Ishikawa (cell line): ENCODE data around the gene VEGFA.

Experiments used
- EP300 ChIP-seq: IDR thresholded peaks from 2 replicates; pipeline ENCODE4 v1.6.1; 2012; ENCODE audit warnings: borderline replicate concordance
- MAX ChIP-seq: IDR thresholded peaks from 2 replicates; pipeline ENCODE4 v1.6.1; 2012
- TAF1 ChIP-seq: IDR thresholded peaks from 2 replicates; pipeline ENCODE4 v1.6.1; 2012; ENCODE audit warnings: low read depth, mild to moderate bottlenecking
- TF ChIP-seq, protein P1 (sequence below): IDR thresholded peaks from 2 replicates; pipeline ENCODE4 v1.6.1; 2012; ENCODE audit warnings: low read depth, mild to moderate bottlenecking

GRCh38 chr6:43764772-43765171 lies 5.2 kb upstream of the VEGFA start:
- TF ChIP-seq EP300 (no peak), TAF1 (no peak), MAX (no peak)
- TF ChIP-seq, protein P1, sequence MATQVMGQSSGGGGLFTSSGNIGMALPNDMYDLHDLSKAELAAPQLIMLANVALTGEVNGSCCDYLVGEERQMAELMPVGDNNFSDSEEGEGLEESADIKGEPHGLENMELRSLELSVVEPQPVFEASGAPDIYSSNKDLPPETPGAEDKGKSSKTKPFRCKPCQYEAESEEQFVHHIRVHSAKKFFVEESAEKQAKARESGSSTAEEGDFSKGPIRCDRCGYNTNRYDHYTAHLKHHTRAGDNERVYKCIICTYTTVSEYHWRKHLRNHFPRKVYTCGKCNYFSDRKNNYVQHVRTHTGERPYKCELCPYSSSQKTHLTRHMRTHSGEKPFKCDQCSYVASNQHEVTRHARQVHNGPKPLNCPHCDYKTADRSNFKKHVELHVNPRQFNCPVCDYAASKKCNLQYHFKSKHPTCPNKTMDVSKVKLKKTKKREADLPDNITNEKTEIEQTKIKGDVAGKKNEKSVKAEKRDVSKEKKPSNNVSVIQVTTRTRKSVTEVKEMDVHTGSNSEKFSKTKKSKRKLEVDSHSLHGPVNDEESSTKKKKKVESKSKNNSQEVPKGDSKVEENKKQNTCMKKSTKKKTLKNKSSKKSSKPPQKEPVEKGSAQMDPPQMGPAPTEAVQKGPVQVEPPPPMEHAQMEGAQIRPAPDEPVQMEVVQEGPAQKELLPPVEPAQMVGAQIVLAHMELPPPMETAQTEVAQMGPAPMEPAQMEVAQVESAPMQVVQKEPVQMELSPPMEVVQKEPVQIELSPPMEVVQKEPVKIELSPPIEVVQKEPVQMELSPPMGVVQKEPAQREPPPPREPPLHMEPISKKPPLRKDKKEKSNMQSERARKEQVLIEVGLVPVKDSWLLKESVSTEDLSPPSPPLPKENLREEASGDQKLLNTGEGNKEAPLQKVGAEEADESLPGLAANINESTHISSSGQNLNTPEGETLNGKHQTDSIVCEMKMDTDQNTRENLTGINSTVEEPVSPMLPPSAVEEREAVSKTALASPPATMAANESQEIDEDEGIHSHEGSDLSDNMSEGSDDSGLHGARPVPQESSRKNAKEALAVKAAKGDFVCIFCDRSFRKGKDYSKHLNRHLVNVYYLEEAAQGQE: no peak
